NCI-H2107 treated with DMSO at 0.1 percent for 48 hours (cell line): ENCODE measurements around the gene SAXO1.
"Not testable (repeated sequence)": the region's sequence is repeated elsewhere in the genome, so short reads cannot be mapped to it uniquely, and the experiment has no call there.

Source experiments
- DNase-seq: peaks from one replicate; lab custom pipeline; 2025; ENCODE audit not compliant: unreplicated experiment; lab: John Stamatoyannopoulos, UW

Gene SAXO1, protein sequence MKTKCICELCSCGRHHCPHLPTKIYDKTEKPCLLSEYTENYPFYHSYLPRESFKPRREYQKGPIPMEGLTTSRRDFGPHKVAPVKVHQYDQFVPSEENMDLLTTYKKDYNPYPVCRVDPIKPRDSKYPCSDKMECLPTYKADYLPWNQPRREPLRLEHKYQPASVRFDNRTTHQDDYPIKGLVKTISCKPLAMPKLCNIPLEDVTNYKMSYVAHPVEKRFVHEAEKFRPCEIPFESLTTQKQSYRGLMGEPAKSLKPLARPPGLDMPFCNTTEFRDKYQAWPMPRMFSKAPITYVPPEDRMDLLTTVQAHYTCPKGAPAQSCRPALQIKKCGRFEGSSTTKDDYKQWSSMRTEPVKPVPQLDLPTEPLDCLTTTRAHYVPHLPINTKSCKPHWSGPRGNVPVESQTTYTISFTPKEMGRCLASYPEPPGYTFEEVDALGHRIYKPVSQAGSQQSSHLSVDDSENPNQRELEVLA

DNA sequence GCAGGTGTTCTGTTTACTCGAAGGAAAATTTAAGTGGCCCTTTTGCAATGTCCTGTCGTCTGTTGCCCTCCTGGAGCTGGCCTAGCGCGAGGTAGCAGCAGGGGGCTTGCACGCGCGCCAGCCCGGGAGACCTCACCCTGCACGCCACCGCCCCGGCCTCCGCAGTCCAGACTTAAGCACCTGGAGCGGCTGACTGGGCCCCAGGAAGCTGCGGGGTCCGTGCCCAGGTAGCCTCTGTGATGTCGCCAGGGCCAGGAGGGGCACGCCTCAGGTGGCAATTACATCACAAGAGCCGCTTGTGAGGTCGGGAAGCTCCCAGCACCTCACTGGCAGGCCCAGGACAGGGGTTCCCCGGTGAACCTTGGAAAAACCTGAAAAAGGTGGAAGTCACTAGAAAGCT is at the start of gene SAXO1:
Gene SAXO1 (minus strand): TSS at position 195 of the 400 bp plus-strand sequence. CDS start 301 bp downstream, outside the sequence.
- no peak for DNase-seq

DNA sequence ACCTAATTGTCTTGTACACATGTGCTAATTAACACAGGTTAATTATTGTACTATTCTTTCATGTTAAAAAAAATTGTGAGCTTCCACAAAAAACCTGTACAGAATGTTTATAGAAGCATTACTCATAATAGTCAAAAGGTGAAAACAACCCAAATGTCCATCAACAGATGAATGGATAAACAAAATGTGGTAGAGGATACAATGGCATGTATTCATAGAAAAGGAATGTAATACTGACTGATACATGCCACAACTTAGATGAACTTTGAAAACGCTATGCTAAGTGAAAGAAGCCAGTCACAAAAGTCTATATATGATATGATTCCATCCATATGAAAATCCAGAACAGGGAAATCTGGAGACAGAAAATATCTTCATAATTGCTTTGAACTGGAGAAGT is 41.8 kb upstream of the SAXO1 start:
- no peak for DNase-seq

DNA sequence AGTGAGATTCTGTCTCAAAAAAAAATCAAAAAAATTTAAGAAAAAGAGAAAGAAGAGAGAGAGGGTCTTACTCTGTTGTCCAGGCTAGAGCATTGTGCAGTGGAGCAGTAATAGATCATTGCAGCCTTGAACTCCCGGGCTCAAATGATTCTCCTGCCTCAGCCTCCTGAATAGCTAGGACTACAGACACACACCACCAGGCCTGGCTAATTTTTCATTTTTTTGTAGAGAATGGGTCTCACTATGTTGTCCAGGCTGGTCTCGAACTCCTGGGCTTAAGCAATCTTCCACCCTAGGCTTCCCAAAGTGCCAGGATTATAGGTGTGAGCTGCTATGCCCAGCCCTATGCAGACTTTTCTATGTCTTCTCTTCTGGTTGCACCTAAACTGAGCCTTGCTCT is 41.2 kb upstream of the SAXO1 start:
- DNase-seq = no peak

DNA sequence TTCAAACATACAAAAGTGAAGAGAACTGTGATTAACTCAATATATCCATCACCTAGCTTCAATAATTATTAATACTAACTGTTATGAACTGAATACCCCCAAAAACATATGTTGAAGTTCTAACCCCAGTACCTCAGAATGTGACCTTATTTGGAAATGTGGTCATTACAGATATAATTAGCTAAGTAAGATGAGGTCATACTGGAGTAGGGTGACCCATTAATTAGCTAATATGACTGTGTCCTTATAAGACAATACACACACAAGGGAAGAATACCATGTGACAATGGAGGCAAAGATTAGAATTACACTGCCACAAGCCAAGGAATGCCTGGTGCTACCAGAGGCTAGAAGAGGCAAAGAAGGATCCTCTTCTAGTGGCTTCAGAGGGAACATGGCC is 24.0 kb upstream of the SAXO1 start:
- DNase-seq = no peak

DNA sequence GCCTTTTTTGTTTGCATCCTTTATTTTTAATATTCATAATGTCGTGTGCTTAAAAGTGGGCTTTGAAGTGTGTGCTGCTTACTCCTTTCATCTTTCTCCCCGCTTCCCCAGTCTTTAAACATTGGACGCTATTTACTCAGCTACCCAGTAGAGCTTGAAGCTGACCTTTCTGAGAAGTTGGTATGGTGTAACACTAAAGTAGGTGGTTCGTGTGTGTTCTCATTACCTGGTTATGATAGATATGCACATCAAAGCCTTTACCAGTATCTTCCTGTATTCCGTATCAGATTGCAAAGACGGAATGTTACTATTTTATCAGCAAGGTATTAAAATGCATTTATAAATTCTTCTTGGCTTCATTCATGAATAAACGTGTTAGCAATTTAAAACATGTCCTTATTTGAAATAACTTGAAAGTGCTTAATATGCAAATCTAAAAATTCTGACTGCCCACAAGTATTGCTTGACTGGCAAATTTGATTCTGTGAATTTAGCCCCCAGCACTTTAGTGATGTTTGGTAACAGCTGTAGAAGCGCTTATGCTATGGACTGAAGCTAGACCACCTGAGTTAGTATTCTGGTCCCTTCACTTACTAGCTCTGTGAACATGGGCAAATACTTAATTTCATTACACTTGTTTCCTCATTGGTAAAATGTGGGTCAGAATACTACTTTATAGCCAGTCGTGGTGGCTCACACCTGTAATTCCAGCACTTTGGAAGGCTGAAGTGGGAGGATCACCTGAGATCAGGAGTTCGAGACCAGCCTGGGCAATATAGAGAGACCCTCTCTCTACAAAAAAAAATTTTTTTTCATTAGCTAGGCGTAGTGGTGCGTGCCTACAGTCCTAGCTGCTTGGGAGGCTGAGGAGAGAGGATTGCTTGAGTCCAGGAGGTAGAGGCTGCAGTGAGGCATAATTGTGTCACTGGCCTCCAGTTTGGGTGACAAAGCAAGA is 17.9 kb upstream of the SAXO1 start:
- DNase-seq = no peak

DNA sequence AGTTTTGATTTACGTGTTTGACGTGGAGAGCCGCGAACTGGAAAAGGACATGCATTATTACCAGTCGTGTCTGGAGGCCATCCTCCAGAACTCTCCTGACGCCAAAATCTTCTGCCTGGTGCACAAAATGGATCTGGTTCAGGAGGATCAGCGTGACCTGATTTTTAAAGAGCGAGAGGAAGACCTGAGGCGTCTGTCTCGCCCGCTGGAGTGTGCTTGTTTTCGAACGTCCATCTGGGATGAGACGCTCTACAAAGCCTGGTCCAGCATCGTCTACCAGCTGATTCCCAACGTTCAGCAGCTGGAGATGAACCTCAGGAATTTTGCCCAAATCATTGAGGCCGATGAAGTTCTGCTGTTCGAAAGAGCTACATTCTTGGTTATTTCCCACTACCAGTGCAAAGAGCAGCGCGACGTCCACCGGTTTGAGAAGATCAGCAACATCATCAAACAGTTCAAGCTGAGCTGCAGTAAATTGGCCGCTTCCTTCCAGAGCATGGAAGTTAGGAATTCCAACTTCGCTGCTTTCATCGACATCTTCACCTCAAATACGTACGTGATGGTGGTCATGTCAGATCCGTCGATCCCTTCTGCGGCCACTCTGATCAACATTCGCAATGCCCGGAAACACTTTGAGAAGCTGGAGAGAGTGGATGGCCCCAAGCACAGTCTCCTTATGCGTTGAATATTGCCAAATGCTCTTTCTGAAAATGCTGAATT is 17.1 kb upstream of the SAXO1 start:
- no peak for DNase-seq

DNA sequence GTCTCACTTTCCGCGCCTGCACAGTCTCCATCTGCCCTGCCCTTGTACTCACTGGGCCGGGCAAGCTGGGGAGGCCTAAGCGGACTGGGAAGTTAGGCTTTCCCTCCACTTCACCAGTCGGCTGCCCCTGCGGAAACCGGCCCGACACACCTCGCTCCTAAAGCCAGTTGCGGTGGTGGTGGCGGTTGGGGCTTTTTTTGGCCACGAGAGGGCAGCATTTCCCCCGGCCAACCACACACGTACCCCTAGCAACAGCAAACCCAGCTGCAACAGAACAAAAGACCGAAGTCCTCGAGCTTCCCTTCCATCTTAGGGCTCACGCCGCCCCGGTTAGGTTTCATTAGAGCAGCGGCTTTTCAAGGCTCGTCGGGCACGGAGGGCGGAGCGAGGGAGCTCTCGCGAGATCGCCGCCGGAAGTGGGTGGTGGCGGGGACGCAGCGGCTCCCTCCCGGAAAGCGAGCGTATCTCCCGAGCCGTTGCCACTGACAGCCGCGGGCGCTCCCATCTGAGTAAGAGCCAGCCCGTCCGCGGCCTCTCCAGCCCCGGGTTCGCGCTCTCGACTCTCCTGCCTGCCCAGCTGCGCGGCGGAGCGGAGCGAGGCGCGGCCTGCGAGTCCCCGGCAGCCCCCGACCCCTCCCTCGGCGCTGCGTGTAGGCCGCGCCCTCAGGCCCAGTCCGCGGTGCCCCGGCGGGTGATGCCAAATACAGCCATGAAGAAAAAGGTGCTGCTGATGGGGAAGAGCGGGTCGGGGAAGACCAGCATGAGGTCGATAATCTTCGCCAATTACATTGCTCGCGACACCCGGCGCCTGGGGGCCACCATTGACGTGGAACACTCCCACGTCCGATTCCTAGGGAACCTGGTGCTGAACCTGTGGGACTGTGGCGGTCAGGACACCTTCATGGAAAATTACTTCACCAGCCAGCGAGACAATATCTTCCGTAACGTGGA is 16.2 kb upstream of the SAXO1 start, which contains the start of gene RRAGA:
Gene RRAGA (plus strand): TSS at position 462 of the 951 bp plus-strand sequence. CDS start 233 bp downstream, at position 695.
- DNase-seq = peak; percentile 95

DNA sequence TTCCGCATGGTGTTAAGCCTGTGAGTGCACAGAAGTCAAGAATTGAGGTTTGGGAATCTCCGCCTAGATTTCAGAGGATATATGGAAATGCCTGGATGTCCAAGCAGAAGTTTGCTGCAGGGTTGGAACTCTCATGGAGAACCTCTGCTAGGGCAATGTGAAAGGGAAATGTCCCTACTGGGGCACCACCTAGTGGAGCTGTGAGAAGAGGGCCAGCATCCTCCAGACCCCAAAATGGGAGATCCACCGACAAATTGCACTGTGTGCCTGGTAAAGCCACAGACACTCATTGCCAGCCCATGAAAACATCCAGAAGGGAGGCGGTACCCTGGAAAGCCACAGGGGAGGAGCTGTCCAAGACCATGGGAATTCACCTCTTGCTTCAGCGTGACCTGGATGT is 3.6 kb upstream of the SAXO1 start:
- DNase-seq = no peak

DNA sequence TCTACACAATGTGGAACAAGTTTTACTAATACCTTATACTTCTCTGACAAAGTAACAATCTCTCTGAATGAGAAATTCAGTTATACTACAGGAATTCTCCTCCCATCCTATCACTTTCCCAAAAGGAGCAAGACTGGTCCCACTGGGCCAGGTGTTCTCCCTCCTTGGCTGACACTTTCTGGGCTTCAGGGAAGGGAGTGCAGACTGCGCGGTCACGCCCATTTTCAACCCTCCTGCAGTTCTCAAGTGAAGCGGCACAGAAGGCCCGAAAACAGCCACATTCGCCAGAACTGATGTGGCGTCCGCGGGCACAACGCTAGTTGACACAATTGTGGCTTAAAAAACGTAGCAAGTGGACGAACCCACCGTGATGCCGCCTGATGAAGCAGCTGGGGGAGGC is 603 bp downstream of the SAXO1 start:
- no peak for DNase-seq

DNA sequence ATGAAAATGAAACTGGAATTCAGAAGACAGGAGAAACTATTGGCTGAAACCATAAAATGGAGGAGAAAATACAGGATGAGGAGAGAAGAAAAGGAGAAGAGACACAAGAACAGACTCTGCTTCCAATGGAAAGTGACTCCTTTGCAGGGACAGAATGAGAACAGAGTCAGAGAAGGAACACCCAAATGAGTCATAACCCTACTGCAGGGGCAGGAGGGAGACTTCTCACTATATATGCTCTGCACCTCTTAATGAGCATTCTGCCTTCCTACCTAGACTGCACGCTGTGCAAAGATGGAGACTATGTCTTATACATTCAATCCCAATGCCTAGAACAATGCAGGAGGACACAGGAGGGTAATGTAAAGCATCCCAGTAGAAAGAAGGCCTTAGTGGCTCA is 2.1 kb downstream of the SAXO1 start:
- DNase-seq = no peak

DNA sequence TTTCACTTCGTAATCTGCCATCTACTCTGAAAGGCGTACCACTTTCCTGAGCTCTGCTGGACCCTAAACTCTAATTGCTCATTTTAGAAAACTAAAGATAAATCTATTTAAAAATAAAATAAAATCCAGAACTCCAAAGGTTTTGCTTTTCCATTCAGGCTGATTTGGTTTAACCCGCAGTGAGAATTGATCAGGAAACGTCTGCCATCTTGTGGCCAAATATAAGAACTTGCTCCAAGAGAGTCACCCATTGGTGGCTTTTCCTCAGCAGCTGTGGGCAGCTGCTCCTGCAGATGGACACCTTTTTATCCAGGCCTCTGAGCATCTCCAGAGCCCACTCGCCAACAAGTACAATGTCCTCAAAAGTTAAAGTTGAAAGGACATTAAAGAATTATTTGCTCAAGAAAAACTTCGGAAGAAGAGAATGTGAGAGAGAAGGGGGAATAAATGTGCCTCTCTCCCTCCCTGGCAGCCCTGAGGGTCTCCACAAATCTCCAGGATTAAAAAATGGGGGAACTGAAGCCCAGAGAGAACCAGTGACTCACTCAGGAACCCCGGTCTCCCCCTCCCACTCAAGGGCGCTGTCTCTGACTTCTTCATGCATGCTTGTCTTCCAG is 4.1 kb downstream of the SAXO1 start:
- DNase-seq = peak; percentile 59

DNA sequence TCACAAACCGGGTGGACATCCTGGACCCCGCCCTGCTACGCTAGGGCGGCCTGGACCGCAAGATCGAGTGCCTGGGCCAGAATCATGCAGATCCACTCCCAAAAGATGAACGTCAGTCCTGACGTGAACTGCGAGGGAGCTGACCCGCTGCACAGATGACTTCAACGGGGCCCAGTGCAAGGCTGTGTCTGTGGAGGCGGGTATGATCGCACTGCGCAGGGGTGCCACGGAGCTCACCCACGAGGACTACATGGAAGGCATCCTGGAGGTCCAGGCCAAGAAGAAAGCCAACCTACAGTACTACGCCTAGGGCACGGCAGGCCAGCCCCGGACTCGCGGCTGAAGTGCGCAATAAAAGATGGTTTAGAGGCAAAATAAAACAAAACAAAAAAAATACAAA is 5.2 kb downstream of the SAXO1 start:
- no peak for DNase-seq

DNA sequence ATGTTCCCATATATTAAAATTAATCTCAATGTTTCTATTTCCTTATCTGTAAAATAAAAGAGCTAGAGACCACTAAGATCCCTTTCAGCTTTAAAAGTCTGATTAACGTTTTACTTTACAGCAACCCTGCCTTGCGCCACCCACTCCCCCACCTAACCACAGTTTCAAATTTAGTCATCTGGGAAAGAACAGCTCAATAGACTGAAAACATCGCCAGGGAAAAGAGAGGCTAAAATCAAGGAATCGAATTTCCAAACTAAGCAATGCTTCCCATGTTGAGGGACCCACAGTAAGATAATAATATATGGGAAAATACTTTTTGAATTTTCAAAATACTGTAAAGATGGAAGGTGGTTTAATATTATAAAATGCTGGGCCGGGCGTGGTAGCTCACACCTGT is 6.6 kb downstream of the SAXO1 start:
- no peak for DNase-seq

DNA sequence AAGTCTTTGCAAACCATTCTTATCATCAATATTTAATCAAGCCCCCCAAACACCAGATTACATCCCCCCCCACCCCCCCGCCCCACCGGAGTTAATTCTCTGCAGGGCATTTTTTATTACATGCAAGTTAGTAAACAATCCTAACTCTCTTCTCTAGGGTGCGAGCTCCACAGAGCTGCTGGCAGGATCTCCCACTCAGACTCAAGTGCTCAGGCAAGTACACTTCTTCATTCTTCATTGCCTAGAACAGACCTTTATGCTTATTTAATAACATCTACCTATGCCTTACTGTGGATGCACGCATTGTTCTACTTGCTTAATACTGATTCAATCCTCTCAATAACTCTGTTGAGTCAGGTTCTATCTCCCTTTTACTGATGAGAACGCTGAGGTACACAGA is 9.9 kb downstream of the SAXO1 start:
- DNase-seq = no peak

DNA sequence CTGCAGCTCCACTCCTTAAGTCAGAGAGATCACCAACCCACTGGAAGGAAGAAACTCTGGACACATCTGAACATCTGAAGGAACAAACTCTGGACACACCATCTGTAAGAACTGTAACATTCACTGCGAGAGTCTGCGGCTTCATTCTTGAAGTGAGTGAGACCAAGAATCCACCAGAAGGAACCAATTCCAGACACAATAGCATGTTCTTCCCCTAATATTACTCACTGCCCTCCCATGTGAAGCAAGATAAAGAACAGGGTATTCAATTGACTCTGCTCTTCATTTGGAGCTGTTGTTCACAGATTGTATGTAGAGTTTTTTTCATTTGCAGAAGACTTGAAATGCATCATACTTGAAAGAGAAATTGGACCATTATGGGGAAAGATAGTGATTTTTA is 10.8 kb downstream of the SAXO1 start:
- no peak for DNase-seq

DNA sequence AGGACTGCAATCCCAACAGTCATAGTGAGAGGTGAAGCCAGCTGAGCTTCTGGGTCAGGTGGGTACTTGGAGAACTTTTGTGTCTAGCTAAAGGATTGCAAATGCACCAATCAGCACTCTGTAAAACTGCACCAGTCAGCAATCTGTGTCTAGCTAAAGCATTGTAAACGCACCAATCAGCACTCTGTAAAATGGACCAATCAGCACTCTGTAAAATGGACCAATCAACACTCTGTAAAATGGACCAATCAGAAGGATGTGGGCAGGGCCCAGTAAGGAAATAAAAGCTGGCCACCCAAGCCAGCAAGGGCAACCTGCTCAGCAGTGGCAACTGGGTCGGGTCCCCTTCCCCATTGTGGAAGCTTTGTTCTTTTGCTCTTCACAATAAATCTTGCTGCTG is 11.4 kb downstream of the SAXO1 start:
- not testable (repeated sequence) for DNase-seq

DNA sequence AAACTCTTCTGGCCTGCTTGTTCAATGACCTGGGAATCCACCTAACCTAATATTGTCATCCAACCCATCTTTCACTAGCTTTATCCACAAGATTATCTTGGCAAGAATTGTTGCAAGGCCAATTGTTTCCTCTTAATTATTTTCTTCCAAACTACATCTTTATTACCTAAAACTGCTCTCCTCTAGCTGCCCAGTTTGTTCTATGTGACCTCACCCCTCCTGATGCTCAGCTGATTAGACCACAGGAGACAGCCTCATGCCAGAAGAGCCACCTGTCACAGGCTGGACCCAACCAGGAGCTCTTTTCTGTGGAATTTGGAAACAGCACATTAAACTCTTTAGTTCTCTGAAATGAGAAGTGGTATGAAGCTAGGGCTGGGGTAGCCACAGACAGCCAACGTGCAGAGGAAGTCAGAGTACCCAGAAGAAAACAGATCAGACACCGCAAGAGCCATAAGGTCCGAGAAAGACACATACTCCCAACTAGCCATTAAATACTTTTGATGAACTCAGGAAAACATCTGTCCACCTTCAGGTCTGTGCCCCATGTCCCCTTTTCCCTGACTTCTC is 12.0 kb downstream of the SAXO1 start:
- no peak for DNase-seq

DNA sequence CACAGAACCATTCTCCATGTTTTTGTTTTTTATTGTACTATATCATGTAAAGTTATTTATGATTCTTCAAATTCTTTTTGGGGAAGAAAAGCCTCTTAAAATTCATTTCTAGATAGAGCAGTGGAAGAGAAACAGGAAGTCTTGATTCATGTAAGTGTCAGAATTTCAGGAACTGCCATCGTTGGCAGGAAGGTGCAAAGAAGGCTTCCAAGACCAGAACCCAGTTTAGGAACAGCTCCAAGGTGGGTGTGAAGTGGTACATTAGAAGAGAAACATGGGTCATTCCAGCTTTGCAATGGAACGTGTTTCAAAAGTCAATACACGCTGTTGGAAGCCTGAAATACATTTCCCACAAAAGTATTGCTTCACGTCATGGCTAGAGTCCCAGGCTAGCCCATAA is 14.8 kb downstream of the SAXO1 start:
- no peak for DNase-seq

DNA sequence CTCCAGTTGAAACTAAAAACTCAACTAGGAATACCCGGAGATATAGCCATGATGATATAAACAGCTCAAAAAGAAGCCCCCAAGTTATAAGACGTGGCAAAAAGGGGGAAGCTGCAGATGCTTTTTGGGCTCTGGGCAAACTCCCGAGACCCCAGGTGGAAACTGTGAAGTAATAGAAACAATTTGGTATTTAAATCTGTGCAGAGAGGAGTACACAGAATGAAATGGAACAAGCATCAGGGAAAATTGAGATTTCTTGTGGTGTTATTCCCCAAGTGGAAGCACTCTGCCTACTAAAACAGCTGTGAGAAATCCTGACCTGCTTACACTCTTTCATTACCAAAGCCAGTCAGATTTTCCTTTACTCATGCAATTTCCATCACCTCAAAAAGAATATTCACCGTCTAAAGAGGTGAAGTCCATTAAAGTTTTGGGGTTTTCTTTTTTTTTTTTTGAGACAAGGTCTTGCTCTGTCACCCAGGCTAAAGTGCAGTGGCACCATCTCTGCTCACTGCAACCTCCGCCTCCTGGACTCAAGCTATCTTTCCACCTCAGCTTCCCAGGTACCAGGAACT is 23.5 kb downstream of the SAXO1 start:
- DNase-seq = no peak
